Endodermal cell (in vitro differentiated cells): Measurements from ENCODE around the gene CFAP74. TPM values are rescaled to one million over a fixed set of nuclear protein-coding genes. Genes with fewer than 3 reads are reported as not detected.

Experiments
- DNase-seq: peaks from one replicate; pipeline ENCODE4 v3.0.0-alpha.2; 2017
- H3K27ac ChIP-seq: 2 replicates; pipeline ENCODE4 v1.5.1; 2013; ENCODE audit warnings: mild to moderate bottlenecking, low read depth, low read length, moderate library complexity
- H3K27me3 ChIP-seq: 2 replicates; pipeline ENCODE4 v1.6.1; 2013; ENCODE audit warnings: mild to moderate bottlenecking, low read length, moderate library complexity; ENCODE audit not compliant: insufficient read depth, control insufficient read depth, poor library complexity, severe bottlenecking
- H3K36me3 ChIP-seq: 2 replicates; pipeline ENCODE4 v1.7.0; 2013; ENCODE audit warnings: mild to moderate bottlenecking, low read length, moderate library complexity; ENCODE audit not compliant: control insufficient read depth, insufficient read depth
- H3K4me1 ChIP-seq: one replicate; pipeline ENCODE4 v1.7.0; 2013; ENCODE audit warnings: low read length; ENCODE audit not compliant: control insufficient read depth, insufficient read depth
- H3K4me3 ChIP-seq: 2 replicates; pipeline ENCODE4 v1.5.1; 2013; ENCODE audit warnings: mild to moderate bottlenecking, low read length, moderate library complexity
- H3K9ac ChIP-seq: 2 replicates; pipeline ENCODE4 v1.6.1; 2013; ENCODE audit warnings: mild to moderate bottlenecking, low read length, moderate library complexity; ENCODE audit not compliant: poor library complexity, severe bottlenecking; ENCODE audit errors: extremely low read depth
- H3K9me3 ChIP-seq: 2 replicates; pipeline ENCODE4 v1.6.1; 2013; ENCODE audit warnings: mild to moderate bottlenecking, low read length, moderate library complexity; ENCODE audit not compliant: control insufficient read depth
- H3K27ac Mint-ChIP-seq: 2 replicates; pipeline ENCODE4 v1.8.0; 2020; ENCODE audit warnings: mixed read lengths
- H3K27me3 Mint-ChIP-seq: 2 replicates; pipeline ENCODE4 v1.8.0; 2021; ENCODE audit warnings: mild to moderate bottlenecking, mixed read lengths; ENCODE audit not compliant: insufficient read depth
- H3K36me3 Mint-ChIP-seq: 2 replicates; pipeline ENCODE4 v1.8.0; 2020; ENCODE audit warnings: low read depth, mixed read lengths
- H3K4me1 Mint-ChIP-seq: 2 replicates; pipeline ENCODE4 v1.8.0; 2020; ENCODE audit warnings: mixed read lengths
- H3K4me3 Mint-ChIP-seq: 2 replicates; pipeline ENCODE4 v1.8.0; 2020; ENCODE audit warnings: mild to moderate bottlenecking, moderate library complexity, mixed read lengths
- H3K9me3 Mint-ChIP-seq: 2 replicates; pipeline ENCODE4 v1.8.0; 2020; ENCODE audit warnings: mild to moderate bottlenecking, mixed read lengths
- CTCF ChIP-seq: fragments of 200-600 bp; sonication (generic); conservative IDR thresholded peaks from 2 replicates; pipeline ENCODE4 v1.5.0; 2021; ENCODE audit warnings: antibody characterized with exemption, mild to moderate bottlenecking
- WGBS, 2 experiments: methylation state at CpG; one replicate each; pipeline versions ENCODE4 v1.1.5 to v1.1.7; 2013; ENCODE audit warnings: missing lambda C conversion rate in 2 of 2, mixed read lengths in 1 of 2; ENCODE audit not compliant: insufficient coverage in 1 of 2, insufficient read length in 1 of 2; 5-methylcytosine and 5-hydroxymethylcytosine counted together
- total RNA-seq, 2 donors: library from RNA; stranded (reverse); fragmentation: NEBNext Ultra II Directional in 1 of 2; extraction: Animal tissue kit (Norgen Biotek cat#: 25700) in 1 of 2; gene quantifications; 2 replicates in 1 of 2; 3 replicates in 1 of 2; pipeline ENCODE4 v1.2.1, GENCODE V29; 2021

CFAP74 gene
- total RNA-seq, 2 donors from 2014 or later: 0.58 to 0.75 TPM

GRCh38 chr1:2019571-2020309 is 16.2 kb upstream of the CFAP74 start:
- H3K9ac ChIP-seq: no peak overlapping the region
- peak; percentile 84 for DNase-seq
- no peaks in the 10 kb centered on the region for H3K4me1 Mint-ChIP-seq
- 17 to 23% methylated on average over 14 to 61 of the region's 61 CpGs for WGBS, 2 experiments
- TF ChIP-seq CTCF: no peak
- no peak overlapping the region for H3K27ac Mint-ChIP-seq
- H3K4me1 ChIP-seq: no peaks in the 10 kb centered on the region
- no peak overlapping the region for H3K4me3 ChIP-seq
- H3K27me3 Mint-ChIP-seq: peaks cover 42% of the 10 kb centered on the region
- H3K27ac ChIP-seq: no peak overlapping the region
- no peaks in the 10 kb centered on the region for H3K36me3 ChIP-seq
- no peaks in the 10 kb centered on the region for H3K9me3 Mint-ChIP-seq
- no peaks in the 10 kb centered on the region for H3K36me3 Mint-ChIP-seq
- H3K27me3 ChIP-seq: peaks cover 50% of the 10 kb centered on the region
- no peak overlapping the region for H3K4me3 Mint-ChIP-seq
- H3K9me3 ChIP-seq: no peaks in the 10 kb centered on the region

GRCh38 chr1:2019172-2019543 is 15.6 kb upstream of the CFAP74 start, which contains the start of gene GABRD:
Gene GABRD, plus strand, starts transcription at chr1:2019345. Its CDS starts 79 bp downstream, at chr1:2019424.
- DNase-seq: no peak
- H3K9ac ChIP-seq: no peak within 1 kb of the TSS
- no peak within 1 kb of the TSS for H3K27ac Mint-ChIP-seq

More at GRCh38 chr1:2019172-2019543, 15.6 kb upstream of the CFAP74 start, which contains the start of gene GABRD:
- no peaks in the 10 kb centered on the region for H3K4me1 ChIP-seq
- Mint-ChIP-seq H3K4me1 (no peaks in the 10 kb centered on the region), H3K9me3 (no peaks in the 10 kb centered on the region), H3K27me3 (peaks cover 42% of the 10 kb centered on the region), H3K4me3 (peak within 1 kb of the TSS; percentile 49), H3K36me3 (no peaks in the 10 kb centered on the region)
- no peak within 1 kb of the TSS for H3K4me3 ChIP-seq
- H3K36me3 ChIP-seq: no peaks in the 10 kb centered on the region
- 0% methylated on average over 2 to 49 of the region's 60 CpGs for whole genome bisulfite sequencing, 2 experiments
- H3K27me3 ChIP-seq: peaks cover 50% of the 10 kb centered on the region
- no peak within 1 kb of the TSS for H3K27ac ChIP-seq
- H3K9me3 ChIP-seq: no peaks in the 10 kb centered on the region
- no peak for TF ChIP-seq CTCF
